MM.1S (cell line): ENCODE data around the gene KRT17.

Experiments
- DNase-seq: peaks from one replicate; pipeline ENCODE4 v3.0.0-alpha.2; 2015
- H2AFZ ChIP-seq: fragments of 300-600 bp; sonication (generic); 2 replicates; pipeline ENCODE4 v1.6.0; 2016; ENCODE audit warnings: antibody characterized with exemption, low read length
- H3F3A ChIP-seq: fragments of 300-600 bp; sonication (generic); 2 replicates; pipeline ENCODE4 v1.6.1; 2016; ENCODE audit warnings: mild to moderate bottlenecking, antibody characterized with exemption, low read length, moderate library complexity, mixed read lengths; ENCODE audit not compliant: insufficient read depth
- H3K27ac ChIP-seq: fragments of 300-600 bp; sonication (generic); 2 replicates; pipeline ENCODE4 v1.5.1; 2016; ENCODE audit warnings: mild to moderate bottlenecking, low read length
- H3K27me3 ChIP-seq: fragments of 300-600 bp; sonication (generic); replicated peaks from 2 replicates; pipeline ENCODE4 v1.6.0; 2016; ENCODE audit warnings: low read length; ENCODE audit not compliant: insufficient read depth
- H3K36me3 ChIP-seq: fragments of 300-600 bp; sonication (generic); replicated peaks from 2 replicates; pipeline ENCODE4 v1.6.1; 2016; ENCODE audit warnings: mild to moderate bottlenecking, low read length, mixed read lengths; ENCODE audit not compliant: insufficient read depth
- H3K4me1 ChIP-seq: fragments of 300-600 bp; sonication (generic); 2 replicates; pipeline ENCODE4 v1.6.1; 2016; ENCODE audit warnings: low read length, mixed read lengths
- H3K4me2 ChIP-seq: fragments of 300-600 bp; sonication (generic); 2 replicates; pipeline ENCODE4 v1.6.0; 2016; ENCODE audit warnings: low read depth, low read length
- H3K4me3 ChIP-seq: fragments of 300-600 bp; sonication (generic); 2 replicates; pipeline ENCODE4 v1.5.1; 2016; ENCODE audit warnings: low read length, mixed read lengths
- H3K79me2 ChIP-seq: fragments of 300-600 bp; sonication (generic); 2 replicates; pipeline ENCODE4 v1.6.1; 2016; ENCODE audit warnings: mixed run types, low read length, mixed read lengths
- H3K9ac ChIP-seq: fragments of 300-600 bp; sonication (generic); 2 replicates; pipeline ENCODE4 v1.6.1; 2016; ENCODE audit warnings: low read length, mixed read lengths
- H3K9me2 ChIP-seq: fragments of 300-600 bp; sonication (generic); replicated peaks from 2 replicates; pipeline ENCODE4 v1.6.1; 2016; ENCODE audit warnings: mild to moderate bottlenecking, low read length, mixed read lengths; ENCODE audit not compliant: insufficient read depth
- H3K9me3 ChIP-seq: fragments of 300-600 bp; sonication (generic); replicated peaks from 2 replicates; pipeline ENCODE4 v1.6.1; 2016; ENCODE audit warnings: mild to moderate bottlenecking, low read length, mixed read lengths; ENCODE audit not compliant: insufficient read depth
- H4K20me1 ChIP-seq: fragments of 300-600 bp; sonication (generic); 2 replicates; pipeline ENCODE4 v1.6.1; 2016; ENCODE audit warnings: mild to moderate bottlenecking, low read length, moderate library complexity, mixed read lengths; ENCODE audit not compliant: insufficient read depth
- CTCF ChIP-seq: fragments of 300-600 bp; sonication (generic); IDR thresholded peaks from 2 replicates; pipeline ENCODE4 v1.5.1; 2016; ENCODE audit warnings: antibody characterized with exemption, low read length, mixed read lengths
- EZH2 ChIP-seq: fragments of 300-600 bp; sonication (generic); optimal IDR thresholded peaks from 2 replicates; pipeline ENCODE3; 2017; ENCODE audit warnings: low read depth, mild to moderate bottlenecking, antibody characterized with exemption, low read length, mixed read lengths
- EZH2phosphoT487 ChIP-seq: fragments of 300-600 bp; sonication (generic); IDR thresholded peaks from 2 replicates; pipeline ENCODE4 v1.6.1; 2018; ENCODE audit warnings: antibody characterized with exemption, low read length

The KRT17 gene

GRCh38 chr17:41655611-41656111 lies 31.3 kb upstream of the KRT17 start:
- no peak overlapping the region for H3K4me3 ChIP-seq
- H3K36me3 ChIP-seq: no peaks in the 10 kb centered on the region
- no peak overlapping the region for H2AFZ ChIP-seq
- no peak for DNase-seq
- peaks cover 7% of the 10 kb centered on the region; the same call in 1 of the 2 replicates for H3K4me1 ChIP-seq
- H3K27me3 ChIP-seq: no peaks in the 10 kb centered on the region
- no peaks in the 10 kb centered on the region for H3K9me2 ChIP-seq
- H4K20me1 ChIP-seq: no peaks in the 10 kb centered on the region
- H3K9me3 ChIP-seq: no peaks in the 10 kb centered on the region
- H3K27ac ChIP-seq: no peak overlapping the region
- H3K79me2 ChIP-seq: no peaks in the 10 kb centered on the region
- no peaks in the 10 kb centered on the region for H3F3A ChIP-seq
- TF ChIP-seq CTCF (no peak), EZH2phosphoT487 (no peak), EZH2 (no peak)
- H3K9ac ChIP-seq: no peak overlapping the region
- H3K4me2 ChIP-seq: no peak overlapping the region

GRCh38 chr17:41654678-41655607 lies 30.6 kb upstream of the KRT17 start:
- H3K79me2 ChIP-seq: no peaks in the 10 kb centered on the region
- DNase-seq: no peak
- H3K9ac ChIP-seq: no peak overlapping the region
- no peak overlapping the region for H2AFZ ChIP-seq
- H3K27ac ChIP-seq: no peak overlapping the region
- H3K27me3 ChIP-seq: no peaks in the 10 kb centered on the region
- H3F3A ChIP-seq: no peaks in the 10 kb centered on the region
- no peaks in the 10 kb centered on the region for H3K36me3 ChIP-seq
- H3K9me3 ChIP-seq: no peaks in the 10 kb centered on the region
- H3K4me3 ChIP-seq: no peak overlapping the region
- H3K4me2 ChIP-seq: no peak overlapping the region
- peaks cover 7% of the 10 kb centered on the region; the same call in 1 of the 2 replicates for H3K4me1 ChIP-seq
- TF ChIP-seq CTCF (no peak), EZH2 (no peak), EZH2phosphoT487 (no peak)
- H3K9me2 ChIP-seq: no peaks in the 10 kb centered on the region
- no peaks in the 10 kb centered on the region for H4K20me1 ChIP-seq

- no peaks in the 10 kb centered on the region for H3F3A ChIP-seq
- H3K4me3 ChIP-seq: no peak overlapping the region
- no peaks in the 10 kb centered on the region for H3K9me2 ChIP-seq
- no peaks in the 10 kb centered on the region for H3K9me3 ChIP-seq
- no peak overlapping the region for H3K4me2 ChIP-seq
- no peak overlapping the region for H3K27ac ChIP-seq
- H3K36me3 ChIP-seq: no peaks in the 10 kb centered on the region
- TF ChIP-seq EZH2 (no peak), EZH2phosphoT487 (no peak), CTCF (no peak)
- peaks cover 7% of the 10 kb centered on the region; the same call in 1 of the 2 replicates for H3K4me1 ChIP-seq
- no peak overlapping the region for H2AFZ ChIP-seq
- DNase-seq: no peak
- no peaks in the 10 kb centered on the region for H3K27me3 ChIP-seq
- no peak overlapping the region for H3K9ac ChIP-seq
- H4K20me1 ChIP-seq: no peaks in the 10 kb centered on the region
- no peaks in the 10 kb centered on the region for H3K79me2 ChIP-seq
Observed at GRCh38 chr17:41653892-41654677, 29.7 kb upstream of the KRT17 start.
